ENCODE data around the gene MEI4. TPM values are rescaled to one million over a fixed set of nuclear protein-coding genes. Genes with fewer than 3 reads are reported as not detected.
"Not testable (repeated sequence)": the region's sequence is repeated elsewhere in the genome, so short reads cannot be mapped to it uniquely, and the experiment has no call there.

Gene MEI4, protein sequence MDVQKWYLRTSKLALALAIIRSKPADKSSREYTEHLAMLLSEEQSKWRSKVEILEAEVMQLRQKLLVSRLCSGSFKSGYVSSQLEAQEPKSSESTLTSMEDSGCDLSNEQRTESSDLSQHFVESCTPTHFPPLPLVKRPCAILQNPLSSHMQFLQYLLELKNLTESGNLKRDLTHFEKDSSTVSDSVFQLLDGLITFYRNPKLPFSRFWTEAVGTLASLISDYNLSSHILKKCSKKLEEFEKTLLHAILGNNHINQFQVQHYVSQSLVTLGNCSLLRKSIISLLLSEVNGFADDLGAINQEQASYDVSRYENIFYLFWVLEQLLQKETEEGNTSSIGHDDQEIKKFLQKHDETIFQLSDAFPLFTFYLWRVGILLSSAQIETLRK
- total RNA-seq: not detected

DNA sequence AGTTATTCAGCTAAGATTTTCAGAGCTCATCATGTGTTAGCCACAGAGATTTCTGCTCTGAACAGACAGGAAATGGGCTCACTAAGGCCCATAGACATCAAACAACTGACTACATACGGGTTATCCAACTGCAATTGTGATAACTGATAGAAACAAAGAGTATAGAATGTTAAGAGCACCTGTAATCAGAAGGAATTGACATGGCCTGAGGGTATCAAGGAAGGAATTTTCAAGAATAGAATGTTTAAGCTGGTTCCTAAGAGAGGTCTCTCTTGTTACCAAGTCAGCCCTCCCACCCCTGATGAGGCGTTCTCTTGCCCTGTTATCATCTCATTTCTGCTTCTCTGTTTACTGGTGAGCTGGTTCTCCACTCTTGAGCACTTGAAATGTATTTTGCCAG lies at the start of gene MEI4:
Gene MEI4 (plus strand): TSS at position 301 of the 400 bp plus-strand sequence. CDS start 37,633 bp downstream, outside the sequence.
- no peak for DNase-seq

DNA sequence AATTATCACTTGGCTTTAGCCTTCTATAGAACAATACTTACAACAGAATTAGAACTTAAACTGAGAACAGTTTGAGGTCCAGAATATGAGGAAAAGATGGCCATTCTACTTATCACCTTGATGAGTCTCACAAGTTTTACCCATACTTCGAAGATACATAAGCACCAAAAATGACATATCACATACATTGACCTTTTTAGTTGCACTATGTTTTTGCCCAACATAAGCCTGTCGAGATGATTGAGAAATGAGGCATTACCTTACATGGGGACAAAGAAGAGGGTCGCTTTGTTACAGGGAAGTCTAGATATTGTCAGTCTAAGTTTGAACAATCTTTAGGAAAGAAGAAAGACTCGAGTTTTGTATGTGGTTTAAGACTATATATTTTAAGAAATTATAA lies 48.4 kb upstream of the MEI4 start:
- no peak for DNase-seq

DNA sequence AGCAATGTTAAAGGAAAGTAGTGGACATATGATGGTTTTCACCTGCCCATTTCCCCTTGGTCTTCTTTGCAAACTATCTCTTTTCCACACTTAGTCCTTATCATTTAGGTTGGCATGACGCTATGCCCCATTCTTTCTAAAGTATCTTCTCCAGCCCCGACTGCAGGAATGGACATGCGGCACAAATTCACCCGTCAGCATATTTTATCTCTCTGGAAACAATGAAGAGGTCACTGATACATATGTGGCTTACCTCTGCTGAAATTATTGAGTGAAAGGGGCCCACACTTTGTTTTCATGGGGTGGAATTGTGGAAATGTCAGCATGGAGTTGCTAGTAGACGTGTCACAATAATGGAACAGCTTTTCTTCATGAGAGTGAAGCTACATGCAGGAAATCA lies 45.8 kb upstream of the MEI4 start:
- DNase-seq: no peak

DNA sequence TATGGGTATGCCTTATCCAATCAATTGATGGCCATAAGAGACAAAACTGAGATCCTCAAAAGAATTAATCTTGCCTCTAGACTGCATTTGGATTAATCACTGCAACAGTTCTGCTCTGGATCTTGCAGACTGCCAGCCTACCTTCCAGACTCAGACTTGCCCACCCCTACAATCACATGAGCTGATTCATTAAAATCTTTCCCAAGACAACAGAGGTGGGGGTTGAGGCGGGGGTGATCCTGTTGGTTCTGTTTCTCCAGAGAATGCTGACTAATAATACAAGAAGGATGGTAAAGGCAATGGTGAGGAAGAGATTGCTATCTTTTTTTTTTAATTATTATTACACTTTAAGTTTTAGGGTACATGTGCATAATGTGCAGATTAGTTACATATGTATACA lies 43.7 kb upstream of the MEI4 start:
- no peak for DNase-seq

DNA sequence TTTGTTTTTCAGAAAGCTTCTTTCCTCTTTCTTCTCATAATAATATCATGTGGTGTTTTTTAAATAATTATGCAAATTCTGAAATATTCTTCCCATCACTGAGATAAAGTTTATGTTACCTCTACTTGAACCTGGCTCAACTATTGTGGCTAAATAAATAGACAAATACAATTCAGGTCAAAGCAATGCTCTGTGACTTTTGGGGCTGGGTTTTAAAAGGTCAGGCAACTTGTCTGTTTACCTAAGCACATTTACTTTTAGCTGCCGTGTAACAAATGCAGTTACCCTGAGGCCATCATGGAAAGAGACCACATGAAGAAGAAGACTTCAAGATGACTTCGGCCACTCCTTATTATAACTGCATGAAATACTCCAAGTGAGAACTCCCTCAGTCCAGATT lies 33.7 kb upstream of the MEI4 start:
- no peak for DNase-seq

DNA sequence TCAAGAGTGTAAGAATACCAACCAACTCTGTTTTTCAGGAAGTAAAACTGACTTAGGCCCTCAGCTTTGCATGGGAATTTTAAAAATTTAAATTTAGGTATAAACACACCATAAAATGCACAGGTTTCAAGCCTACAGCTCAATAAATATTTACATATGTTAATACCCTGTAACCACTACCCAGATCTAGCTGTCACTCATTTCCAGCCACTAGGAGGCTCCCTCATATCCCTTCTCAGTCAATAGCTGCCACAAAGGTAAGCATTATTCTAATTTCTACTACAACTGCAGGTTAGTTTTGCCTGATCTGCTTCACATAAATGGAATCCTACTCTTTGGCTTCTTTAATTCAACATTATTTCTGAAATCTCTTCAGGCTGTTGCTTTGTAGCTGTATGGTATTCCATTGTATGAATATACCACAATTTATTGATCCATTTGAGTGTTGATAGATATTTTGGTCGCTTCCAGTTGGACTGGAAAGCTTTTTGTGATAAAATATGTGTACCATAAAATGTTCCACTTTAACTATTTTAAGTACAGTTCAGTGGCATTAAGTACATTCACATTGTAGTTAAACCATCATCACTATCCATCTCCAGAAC lies 32.5 kb upstream of the MEI4 start:
- no peak for DNase-seq

DNA sequence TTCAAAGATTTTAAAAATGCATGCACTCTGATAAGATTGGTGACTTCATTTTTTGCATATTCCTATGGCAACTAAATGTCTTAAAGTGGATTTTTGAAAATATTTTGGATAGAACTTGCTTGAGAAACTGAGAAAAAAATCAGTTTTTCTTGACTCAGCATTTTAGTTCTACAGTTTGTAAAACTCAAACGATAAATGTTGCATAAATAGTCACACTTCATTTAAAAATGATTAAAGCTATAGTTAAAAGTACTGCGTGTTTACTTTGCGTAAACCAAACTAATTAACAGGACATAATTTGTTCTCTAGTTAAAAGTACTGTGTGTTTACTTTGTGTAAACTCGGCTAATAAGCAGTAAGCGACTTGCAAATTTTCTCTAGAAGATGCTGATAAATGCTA lies 28.3 kb upstream of the MEI4 start:
- no peak for DNase-seq

DNA sequence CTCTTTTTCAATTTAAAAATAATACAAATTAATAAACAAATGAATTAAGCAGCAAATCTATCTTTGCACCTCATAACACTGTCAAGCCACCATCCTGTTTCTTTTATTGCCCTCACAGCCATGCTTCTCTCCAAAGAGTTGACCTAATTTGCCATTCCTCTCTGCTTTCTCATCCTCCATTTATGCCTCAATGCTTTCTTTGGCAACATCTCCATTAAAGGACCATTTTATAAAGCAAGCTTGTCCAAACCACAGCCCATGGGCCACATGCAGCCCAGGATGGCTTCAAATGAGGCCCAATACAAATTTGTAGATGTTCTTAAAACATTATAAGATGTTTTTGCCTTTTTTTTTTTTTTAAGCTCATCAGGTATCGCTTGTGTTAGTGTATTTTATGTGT lies 26.4 kb upstream of the MEI4 start:
- DNase-seq: no peak

DNA sequence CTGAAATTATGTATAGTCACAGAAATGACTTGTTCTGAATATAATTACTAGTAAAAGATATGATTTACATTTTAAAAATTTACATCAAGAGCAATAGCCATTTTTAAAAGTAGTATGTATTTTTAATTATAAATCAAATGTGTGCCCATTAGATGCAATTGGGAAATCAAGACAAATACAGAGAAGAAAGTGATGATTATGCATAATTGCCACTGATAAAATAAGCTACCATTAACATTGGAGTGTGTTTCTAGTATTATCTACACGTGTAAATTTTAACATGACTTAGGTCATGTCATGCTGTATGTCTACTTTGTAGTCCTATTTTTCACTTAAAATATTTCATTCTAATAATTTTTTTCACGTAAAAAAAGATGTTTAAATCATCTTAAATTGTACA lies 22.8 kb upstream of the MEI4 start:
- DNase-seq: no peak

DNA sequence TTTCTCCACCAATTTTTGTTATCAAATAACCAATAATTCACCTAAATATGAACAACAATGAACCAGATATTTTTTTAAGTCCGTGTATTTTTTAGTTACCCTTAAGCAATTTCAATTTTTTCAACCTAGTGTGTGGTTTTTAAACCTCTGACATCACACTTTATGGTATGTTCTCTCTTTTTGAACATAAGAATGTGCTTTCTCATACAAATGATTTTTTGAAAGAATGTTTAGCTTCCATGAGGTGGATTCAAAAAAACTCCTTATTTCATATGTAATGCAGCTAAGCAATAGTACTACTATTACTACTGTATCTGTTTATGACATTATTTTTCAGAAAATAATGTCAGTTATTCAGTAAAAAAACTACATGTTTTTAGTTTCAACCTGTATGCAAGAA lies 19.4 kb upstream of the MEI4 start:
- DNase-seq: no peak

DNA sequence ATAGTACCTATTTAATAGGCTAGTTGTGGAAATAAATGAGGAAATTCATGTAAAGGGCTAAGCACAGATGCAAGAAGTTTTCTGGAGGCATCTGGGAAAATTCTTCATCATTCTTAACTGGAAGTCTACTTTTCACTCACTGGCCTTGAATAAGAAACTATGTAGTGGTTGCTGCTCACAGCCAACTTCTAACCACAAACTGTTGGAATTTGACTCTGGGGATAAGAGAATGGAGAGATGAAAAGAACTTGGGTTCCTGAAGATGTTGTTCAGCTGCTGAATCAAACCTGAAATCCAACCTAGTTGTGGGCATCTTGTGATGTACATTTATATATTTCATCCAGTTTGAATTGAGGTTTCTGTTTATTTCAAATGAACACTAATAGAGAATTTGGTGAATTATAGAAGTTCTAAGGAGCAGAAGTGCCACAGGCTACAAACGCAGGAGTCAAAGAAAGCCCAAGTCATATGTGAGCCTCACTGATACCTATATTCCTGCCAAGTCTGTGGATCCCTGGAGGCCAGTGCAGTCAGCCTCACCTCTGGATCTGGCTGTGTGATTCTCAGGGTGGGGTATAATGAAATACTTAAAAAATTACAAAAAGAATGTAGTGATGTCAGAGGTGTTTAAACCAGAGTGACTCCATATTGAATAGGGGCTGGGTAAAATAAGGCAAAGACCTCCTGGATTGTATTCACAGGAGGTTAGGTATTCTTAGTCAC lies 18.7 kb upstream of the MEI4 start:
- no peak for DNase-seq

DNA sequence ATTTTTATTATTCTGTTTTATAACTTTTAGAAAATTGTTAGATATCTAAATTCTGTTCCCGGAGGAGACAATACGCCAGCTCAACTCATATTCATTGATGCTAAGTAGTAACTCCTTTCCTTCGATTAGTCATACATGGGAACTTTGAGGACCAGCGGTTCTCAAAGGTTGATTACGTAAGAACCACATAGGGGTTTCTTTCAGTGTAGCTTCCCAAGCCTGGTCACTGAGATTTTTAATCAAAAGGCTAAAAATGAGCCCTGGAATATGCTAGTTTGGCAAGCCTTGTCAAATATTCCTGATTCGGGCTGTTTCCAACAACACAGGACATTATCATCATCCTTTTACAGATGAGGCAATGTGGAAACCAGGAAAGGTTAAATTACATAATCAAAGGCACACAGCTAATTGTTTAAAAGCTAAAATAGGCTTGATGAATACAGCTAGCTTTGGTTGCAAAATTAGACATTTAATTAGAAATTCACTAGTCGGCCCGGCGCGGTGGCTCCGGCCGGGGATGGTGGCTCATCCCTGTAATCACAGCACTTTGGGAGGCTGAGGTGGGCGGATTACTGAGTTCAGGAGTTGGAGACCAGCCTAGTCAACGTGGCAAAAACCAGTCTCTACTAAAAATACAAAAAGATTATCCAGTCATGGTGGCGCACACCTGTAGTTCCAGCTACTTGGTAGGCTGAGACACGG lies 14.6 kb upstream of the MEI4 start:
- no peak for DNase-seq

DNA sequence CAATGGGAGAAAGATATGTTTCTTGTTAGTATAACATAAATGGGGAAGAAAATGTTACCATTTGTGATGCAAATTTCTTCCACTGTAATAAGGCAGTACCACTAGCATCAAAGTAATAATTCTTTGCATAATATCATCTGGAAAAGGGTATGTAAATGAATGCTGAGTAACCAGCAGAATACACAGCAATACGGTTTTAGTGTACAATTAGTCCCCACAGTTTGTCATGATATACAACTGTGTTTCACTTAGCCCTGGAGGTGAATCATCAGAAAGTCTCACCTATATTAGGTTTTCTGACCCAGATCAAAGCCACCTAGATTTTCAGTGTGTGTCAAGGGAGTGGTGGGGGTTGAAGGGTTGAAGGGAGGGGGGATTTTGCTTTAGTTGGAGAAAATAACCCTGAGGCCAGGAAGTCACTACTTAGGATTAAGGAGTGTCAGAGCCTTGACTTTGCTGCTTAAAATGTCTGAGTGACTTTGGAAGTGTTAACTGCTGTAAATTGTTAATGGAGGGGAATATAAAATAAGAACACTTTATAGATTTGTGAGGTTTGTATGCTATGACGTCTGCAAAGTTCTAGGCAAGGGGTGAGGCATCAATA lies 8.6 kb upstream of the MEI4 start:
- DNase-seq: no peak

DNA sequence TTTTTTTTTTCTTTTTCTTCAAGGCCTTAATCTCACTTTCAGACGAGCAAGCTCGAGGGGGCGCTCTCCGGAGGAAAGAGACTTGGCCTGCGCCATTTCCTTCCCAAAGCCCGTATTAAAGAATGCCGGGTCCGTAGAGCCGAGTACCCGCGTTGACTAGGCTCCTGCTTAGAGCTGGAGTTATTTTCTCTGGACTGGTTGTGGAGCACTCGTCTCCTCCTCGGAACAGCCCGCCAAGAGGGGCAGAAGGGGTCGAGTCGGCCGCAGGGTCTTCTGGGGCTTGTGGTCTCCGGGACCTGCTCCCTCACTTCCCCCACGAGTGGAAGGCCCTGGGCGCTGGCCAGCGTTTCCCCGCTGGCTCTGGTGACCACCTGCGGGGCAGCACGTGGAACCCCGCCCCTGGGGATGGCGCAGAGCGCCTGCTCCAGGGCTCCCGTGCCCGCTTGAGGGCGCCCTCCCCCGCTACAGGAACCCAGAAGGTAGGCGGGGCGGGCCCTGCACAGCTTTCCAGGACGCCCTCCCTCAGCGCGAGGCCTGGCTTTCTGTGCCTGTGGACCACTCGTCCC lies 2.7 kb upstream of the MEI4 start:
- no peak for DNase-seq

DNA sequence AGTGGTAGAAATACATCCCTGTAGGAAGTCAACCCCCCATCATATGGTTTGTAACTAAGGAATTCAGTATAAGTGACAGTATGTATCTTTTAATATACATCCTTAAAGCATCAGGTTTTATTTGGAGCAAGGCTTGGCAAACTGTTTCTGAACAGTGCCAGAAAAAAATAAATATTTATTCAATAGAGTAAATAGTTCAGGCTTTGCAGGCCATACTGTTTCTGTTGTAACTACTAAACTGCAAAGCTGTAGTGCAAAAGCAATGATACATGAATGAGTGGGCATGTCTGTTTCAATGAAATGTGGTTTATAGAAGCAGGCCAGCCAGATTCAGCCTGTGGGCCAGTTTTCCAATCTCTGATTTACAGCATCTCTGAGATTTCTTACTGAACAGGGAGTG lies 977 bp downstream of the MEI4 start:
- DNase-seq: no peak

DNA sequence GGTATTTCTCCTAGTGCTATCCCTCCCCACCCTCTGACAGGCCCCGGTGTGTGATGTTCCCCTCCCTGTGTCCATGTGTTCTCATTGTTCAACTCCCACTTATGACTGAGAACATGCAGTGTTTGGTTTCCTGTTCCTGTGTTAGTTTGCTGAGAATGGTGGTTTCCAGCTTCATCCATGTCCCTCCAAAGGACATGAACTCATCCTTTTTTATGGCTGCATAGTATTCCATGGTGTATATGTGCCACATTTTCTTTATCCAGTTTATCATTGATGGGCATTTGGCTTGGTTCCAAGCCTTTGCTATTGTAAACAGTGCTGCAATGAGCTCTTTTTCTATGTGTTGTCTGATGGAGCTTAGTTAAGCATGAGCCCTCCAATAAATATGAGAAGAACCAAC lies 2.2 kb downstream of the MEI4 start:
- DNase-seq: not testable (repeated sequence)

DNA sequence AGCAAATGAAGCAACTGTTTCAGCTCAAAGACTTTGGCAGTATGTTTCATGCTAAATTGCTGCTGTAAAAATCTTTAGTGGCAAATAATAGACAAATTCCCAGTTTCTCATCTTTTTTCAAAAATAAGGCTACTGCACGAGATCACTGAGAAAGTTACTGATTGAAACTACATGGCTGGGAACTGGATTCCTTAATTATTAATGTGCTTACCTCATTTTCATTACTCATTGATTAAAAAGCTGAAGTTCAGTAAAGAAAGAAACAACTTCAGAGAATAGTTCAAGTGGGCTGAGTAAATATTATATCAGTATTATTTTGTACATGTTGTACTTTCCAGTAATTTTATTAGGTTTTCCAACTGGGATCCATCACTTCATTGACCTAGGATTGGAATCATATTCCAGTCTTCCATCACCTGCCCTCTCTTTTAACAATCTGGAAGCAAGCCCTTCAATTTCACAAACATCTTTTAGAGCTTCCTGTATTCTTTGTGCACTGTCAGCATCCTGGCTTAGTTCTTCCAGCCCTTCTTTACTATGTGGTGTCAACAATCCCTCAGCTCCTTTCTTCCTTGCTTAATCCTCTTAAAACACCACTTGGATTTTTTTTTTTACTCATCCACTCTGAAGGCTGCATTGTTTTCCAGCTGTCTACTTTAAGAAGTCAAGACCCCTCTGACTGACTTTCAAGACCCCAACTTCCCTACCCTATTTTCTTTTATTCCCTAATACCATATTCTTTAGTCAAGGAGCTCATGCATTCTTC lies 4.3 kb downstream of the MEI4 start:
- no peak for DNase-seq

DNA sequence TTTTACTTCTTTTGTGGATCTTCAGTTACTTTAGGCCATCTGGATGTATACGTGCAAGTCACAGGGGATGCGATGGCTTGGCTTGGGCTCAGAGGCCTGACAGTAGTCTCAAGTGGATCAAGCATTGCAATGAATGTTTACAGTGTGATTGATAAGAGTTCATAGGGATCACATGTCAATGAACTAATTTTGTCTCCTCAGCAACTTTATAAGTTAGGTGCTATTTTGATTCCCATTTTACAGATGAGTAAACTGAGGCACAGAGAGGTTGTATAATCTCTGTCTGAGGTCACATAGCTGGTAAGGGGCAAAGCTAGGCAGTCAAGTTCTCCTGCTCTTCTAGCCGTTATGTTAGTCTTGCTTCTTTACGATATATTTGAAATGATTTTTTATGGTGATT lies 13.5 kb downstream of the MEI4 start:
- DNase-seq: no peak

DNA sequence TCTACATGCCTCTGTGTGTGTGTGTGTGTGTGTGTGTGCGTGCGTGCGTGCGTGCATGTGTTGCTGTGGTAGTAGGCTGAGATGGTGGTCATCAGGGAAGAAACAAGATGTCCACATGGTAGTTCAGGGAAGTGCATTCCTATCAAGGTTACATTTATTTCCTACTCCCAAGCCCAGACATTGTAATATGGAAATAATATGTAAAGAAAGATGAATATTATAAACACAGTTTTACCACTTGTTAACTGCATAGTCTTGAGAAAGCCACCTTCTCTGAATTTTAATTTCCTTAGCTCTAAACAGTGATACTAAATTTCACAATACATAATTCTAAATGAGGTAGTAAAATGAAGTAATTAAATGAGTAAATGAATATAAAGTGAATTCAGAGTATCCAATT lies 14.0 kb downstream of the MEI4 start:
- DNase-seq: no peak

DNA sequence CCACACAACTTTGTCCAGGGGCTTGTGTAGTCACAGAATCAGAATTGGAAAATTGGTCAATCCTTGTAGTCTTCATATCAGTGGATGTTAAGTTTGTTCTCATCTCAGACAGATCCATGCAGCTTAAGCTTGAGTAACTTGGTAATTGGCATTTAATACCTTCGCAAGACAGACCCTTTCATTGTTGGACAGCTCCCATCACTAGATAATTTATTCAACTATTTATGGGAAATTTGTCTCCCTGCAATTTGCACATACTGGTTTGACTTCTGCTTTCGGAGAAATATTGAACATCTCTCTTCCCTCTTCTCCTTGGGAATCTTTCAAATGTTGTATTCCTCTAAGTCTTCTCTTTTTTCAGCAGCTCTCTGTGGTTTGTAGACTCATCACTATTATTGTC lies 17.1 kb downstream of the MEI4 start:
- DNase-seq: no peak

DNA sequence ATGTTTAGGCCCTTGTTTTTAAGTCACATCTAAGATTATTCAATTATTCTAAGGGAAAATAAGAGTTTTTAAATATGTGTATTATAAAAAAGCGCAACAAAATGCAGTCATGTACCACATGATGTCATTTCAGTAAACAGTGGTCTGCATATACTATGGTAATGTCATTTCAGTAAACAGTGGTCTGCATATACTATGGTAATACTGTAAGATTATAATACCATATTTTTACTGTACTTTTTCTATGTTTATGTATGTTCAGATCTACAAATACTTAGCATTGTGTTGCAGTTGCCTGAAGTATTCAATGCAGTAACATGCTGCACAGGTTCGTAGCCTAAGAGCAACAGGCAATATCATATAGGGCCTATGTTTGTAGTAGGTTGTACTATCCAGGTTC lies 21.4 kb downstream of the MEI4 start:
- no peak for DNase-seq

DNA sequence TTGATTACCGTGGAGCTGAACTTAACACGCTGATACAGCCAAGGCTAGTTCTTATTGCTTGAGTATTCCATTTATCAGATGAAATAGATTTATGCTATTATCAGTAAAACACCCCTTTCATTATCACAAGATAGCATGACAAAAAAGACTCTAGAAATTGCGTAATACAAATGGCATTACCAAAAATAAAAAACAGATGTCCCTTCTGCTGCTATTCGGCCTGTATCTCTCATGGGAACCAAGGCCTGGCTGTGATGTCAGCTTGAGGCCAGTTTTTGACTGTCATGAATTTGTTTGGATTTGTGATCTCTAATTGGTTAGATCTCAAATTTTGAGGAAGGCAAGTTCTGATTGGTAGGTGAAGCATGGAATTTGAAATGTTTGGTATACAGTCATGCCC lies 25.2 kb downstream of the MEI4 start:
- no peak for DNase-seq

All from effector CD4-positive, alpha-beta T cell (primary cell).